Adipose tissue (tissue), 3 donors: ENCODE data around the gene IRF2. TPM values are rescaled to one million over a fixed set of nuclear protein-coding genes. Genes with fewer than 3 reads are reported as not detected.
"Not testable (repeated sequence)": the region's sequence is repeated elsewhere in the genome, so short reads cannot be mapped to it uniquely, and the experiment has no call there.

Experiments
- H3K27ac ChIP-seq: one replicate; pipeline ENCODE4 v1.5.1; 2013; ENCODE audit warnings: low read depth, low read length
- WGBS, 3 donors: extraction: QIAGEN DNeasy Blood & Tissue Kit; methylation state at CpG; one replicate each; pipeline ENCODE4 v1.1.7; 2013; 5-methylcytosine and 5-hydroxymethylcytosine counted together
- polyA plus RNA-seq, 3 donors: library from polyadenylated mRNA; stranded (reverse); fragments of 200-250 nt; gene quantifications; one replicate each; pipeline ENCODE4 v1.2.3, GENCODE V29; 2013
- donor health status: healthy with polysubstance abuse.
- donor health status: Bipolar disorder and iron deficiency.
- donor health status: healthy.

Gene IRF2
- polyA plus RNA-seq, 3 donors = 12.6 to 22.8 (median 18.9) TPM

- WGBS, 3 donors = 35 to 38% (median 35%) methylated on average over 16 of the region's 16 CpGs
- H3K27ac ChIP-seq = peak overlapping the region; percentile 23
These were observed 126.8 kb downstream of the IRF2 start for GRCh38 chr4:184347251-184348239.

DNA sequence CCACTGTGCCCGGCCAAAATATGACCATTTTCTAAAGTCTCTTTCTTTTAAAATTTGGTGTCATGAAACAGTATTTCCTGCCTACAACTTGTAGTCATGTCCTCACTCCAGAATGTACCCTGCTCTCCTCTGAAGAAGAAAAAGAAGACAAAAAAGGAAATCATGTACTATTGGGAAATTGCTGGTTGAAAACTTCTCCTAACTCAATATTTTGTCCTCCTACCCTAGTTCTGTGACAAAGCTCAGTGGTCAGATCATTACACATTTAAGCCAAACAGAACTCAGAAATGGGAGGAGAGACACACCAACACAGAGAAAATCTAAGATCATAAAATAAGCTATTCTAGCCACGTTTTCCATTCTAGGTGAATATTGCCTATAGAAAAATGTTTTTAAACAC, 127.7 kb downstream of the IRF2 start:
- WGBS, 3 donors = 61 to 88% (median 70%) methylated on average over 2 of the region's 2 CpGs
- no peak overlapping the region for H3K27ac ChIP-seq

DNA sequence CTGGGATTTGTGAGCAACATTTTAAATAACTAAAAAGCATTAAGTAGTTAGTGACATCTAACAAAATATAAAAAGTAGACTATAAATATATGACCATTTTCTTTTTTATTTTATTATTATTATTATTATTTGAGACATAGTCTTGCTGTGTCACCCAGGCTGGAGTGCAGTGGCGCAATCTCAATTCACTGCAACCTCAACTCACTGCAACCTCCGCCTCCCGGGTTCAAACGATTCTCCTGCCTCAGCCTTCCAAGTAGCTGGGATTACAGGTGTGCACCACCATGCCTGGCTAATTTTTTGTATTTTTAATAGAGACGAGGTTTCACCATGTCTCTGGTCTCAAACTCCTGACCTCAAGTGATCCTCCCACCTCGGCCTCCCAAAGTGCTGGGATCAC, 128.1 kb downstream of the IRF2 start:
- not testable (repeated sequence) for H3K27ac ChIP-seq
- 68 to 89% (median 78%) methylated on average over 6 of the region's 6 CpGs for WGBS, 3 donors

DNA sequence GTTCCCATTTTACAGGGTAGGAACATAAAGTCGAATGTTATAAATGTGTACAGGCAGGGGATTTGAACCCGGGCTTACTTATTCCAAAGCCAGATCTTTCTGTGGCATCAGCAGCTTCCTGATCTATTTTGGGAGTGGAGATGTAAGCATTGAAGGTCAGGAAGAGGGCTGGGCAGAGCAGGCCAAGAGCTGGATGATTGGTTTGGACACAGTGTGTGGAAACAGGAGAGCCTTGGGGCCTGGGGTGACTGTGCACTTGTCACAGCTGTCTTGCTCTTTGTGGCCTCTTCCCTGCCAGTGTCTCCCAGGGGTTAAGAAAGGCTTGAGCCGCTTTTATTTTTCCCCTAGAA, 128.8 kb downstream of the IRF2 start:
- WGBS, 3 donors = 51 to 78% (median 57%) methylated on average over 3 of the region's 3 CpGs
- H3K27ac ChIP-seq = peak overlapping the region; percentile 52

- 77 to 89% (median 80%) methylated on average over 8 of the region's 8 CpGs for WGBS, 3 donors
These were observed 129.3 kb downstream of the IRF2 start for GRCh38 chr4:184344899-184345572.

GRCh38 chr4:184344435-184344834, 129.9 kb downstream of the IRF2 start:
- no peak overlapping the region for H3K27ac ChIP-seq

More at GRCh38 chr4:184344899-184345572, 129.3 kb downstream of the IRF2 start:
- no peak overlapping the region for H3K27ac ChIP-seq

DNA sequence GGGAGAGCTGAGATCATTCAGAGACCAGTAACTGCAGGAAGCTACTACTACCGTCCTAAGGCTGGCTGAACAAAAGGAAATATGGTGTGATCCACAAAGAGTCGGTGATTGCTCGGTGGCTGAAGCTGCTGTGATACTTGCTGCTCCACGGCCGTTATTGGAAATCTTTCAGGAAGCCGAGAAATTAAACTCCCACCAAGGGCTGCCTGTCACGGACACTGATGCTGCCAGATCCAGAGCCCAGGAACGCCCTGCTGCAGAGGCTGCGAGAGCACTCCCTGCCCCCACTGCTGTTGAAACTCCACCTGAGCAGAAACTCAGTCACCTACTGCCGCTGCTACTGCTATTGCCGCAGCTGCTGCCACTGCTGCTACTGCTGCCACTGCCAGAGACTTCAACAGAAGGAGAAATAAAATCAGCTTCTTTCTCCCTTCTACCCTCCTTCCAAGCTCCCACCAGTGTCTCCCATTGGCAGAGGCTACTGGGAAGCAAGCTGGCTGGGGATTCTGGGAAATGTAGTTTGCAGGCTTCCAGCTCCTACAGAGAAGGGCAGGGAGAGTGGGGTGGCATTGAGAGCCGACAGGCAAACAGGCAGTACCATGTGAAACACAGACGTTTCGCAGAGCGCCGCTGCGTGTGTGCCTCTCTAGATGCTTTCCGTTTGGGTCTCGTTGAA, 130.7 kb downstream of the IRF2 start:
- no peak overlapping the region for H3K27ac ChIP-seq
- 3 to 7% (median 6%) methylated on average over 19 of the region's 19 CpGs for WGBS, 3 donors

More at GRCh38 chr4:184344435-184344834, 129.9 kb downstream of the IRF2 start:
- WGBS, 3 donors = 77 to 85% (median 80%) methylated on average over 4 of the region's 4 CpGs

GRCh38 chr4:184342857-184343237, 131.5 kb downstream of the IRF2 start:
- WGBS, 3 donors = 53 to 87% (median 80%) methylated on average over 1 of the region's 1 CpG
- H3K27ac ChIP-seq = not testable (repeated sequence)

DNA sequence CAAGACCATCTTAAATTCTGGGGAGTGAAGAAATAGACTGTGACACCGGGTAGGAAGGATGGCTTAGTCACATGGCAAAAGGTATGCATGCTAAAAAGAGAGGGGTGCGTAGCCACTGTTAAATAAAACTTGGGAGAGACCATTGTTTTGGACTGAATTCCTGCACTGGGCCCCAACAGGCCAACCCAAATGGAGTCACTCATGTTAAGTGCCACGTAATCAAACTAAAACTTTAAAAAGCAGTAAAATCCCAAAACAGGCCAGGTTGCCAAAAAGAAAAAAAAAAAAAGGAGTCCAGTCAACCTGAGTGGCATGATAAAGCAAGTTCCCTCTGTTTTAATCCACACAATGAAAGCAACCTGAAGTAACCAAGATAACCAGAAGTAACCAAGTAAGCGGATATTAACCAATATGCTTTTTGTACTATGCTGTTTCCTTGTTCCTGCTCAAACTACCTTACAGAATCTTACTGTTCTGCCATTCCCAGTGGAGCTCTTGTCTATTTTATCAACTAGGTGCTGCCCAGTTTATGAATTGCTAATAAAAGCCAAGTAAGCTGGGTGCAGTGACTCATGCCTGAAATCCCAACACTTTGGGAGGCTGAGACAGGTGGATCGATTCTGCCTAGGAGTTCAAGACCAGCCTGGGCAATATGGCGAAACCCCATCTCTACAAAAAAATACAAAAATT, 132.0 kb downstream of the IRF2 start:
- WGBS, 3 donors = 87 to 97% (median 87%) methylated on average over 6 of the region's 6 CpGs
- H3K27ac ChIP-seq = no peak overlapping the region

DNA sequence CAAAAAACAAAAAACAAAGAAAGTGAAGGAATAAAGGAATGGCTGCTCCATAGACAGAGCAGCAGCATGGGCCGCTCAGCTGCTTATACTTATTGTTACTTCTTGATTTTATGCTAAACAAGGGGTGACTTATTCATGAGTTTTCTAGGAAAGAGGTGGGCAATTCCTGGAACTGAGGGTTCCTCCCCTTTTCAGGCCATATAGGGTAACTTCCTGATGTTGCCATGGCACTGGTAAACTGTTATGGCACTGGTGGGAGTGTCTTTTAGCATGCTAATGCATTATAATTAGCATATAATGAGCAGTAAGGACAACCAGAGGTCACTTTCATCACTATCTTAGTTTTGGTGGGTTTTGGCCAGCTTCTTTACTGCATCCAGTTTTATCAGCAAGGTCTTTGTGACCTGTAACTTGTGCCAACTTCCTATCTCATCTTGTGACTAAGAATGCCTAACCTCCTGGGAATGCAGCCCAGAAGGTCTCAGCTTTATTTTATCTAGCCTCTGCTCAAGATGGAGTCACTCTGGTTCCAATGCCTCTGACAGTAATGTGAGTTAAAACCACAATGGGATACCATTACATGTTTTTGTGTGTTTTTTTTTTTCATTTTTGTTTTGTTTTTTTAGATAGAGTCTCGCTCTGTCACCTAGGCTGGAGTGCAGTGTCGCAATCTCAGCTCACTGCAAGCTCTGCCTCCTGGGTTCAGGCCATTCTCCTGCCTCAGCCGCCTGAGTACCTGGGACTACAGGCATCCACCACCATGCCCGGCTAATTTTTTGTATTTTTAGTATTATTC, 134.8 kb downstream of the IRF2 start:
- 91 to 94% (median 91%) methylated on average over 5 of the region's 5 CpGs for WGBS, 3 donors
- H3K27ac ChIP-seq = not testable (repeated sequence)

DNA sequence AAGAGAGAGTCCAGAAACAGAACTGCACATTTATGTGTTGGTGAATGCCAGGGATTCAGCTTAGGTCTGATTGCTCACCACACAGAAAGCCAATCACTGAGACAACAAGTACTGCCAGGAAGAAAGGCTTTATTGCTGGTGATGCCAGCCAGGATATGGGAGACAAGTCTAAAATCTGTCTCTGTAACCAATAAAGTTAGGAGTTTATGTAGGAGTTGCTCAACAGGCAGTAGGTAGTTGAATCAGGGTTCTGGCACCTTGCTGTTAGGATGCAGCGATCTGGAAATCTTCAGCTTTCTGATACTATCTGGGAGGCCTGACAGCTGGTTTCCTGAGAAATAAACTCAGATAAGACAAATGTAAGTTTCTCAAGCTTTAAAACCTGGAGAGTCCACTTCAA, 136.4 kb downstream of the IRF2 start:
- 0 to 46% (median 45%) methylated on average over 1 of the region's 1 CpG for WGBS, 3 donors
- no peak overlapping the region for H3K27ac ChIP-seq

Other genes with a start within 250 kb of the IRF2 start
- gene CASP3, start 174.9 kb upstream of the IRF2 start, polyA plus RNA-seq = 10 to 100 TPM in 1 of 3 donors, 1 to 10 TPM in 2; 6.8 to 22.9 (median 9.8) TPM
- gene PRIMPOL, start 175.2 kb upstream of the IRF2 start, polyA plus RNA-seq = 10 to 100 TPM in 1 of 3 donors, 1 to 10 TPM in 2; 5.2 to 17.0 (median 6.4) TPM